GM23338 (cell line): ENCODE measurements around the gene SS18. TPM values are rescaled to one million over a fixed set of nuclear protein-coding genes. Genes with fewer than 3 reads are reported as not detected.

Experiments
- ATAC-seq: fragments of 200-7000 bp; cut with Tn5 transposase; 3 replicates; pipeline ENCODE4 v1.9.1; 2020
- DNase-seq: peaks from one replicate; pipeline ENCODE4 v3.0.0-alpha.2; 2015; ENCODE audit warnings: low spot score
- H2AFZ ChIP-seq: fragments of 200-600 bp; sonication (generic); 2 replicates; pipeline ENCODE4 v1.8.0; 2016; ENCODE audit warnings: antibody characterized with exemption, mild to moderate bottlenecking, moderate library complexity
- H3F3A ChIP-seq: fragments of 200-600 bp; sonication (generic); replicated peaks from 2 replicates; pipeline ENCODE4 v1.8.0; 2017; ENCODE audit warnings: antibody characterized with exemption, mixed run types, low read depth
- H3K27ac ChIP-seq: fragments of 200-600 bp; sonication (generic); 2 replicates; pipeline ENCODE4 v1.6.1; 2016; ENCODE audit warnings: low read depth
- H3K27me3 ChIP-seq: fragments of 200-600 bp; sonication (generic); 2 replicates; pipeline ENCODE4 v1.8.0; 2016; ENCODE audit warnings: mild to moderate bottlenecking, mixed run types, moderate library complexity; ENCODE audit not compliant: insufficient read depth
- H3K36me3 ChIP-seq: fragments of 200-600 bp; sonication (generic); 2 replicates; pipeline ENCODE4 v1.8.0; 2016; ENCODE audit warnings: mild to moderate bottlenecking; ENCODE audit not compliant: insufficient read depth
- H3K4me1 ChIP-seq: fragments of 200-600 bp; sonication (generic); 2 replicates; pipeline ENCODE4 v1.8.0; 2016; ENCODE audit warnings: mild to moderate bottlenecking, moderate library complexity; ENCODE audit not compliant: insufficient read depth
- H3K4me2 ChIP-seq: fragments of 200-600 bp; sonication (generic); 2 replicates; pipeline ENCODE4 v1.7.1; 2017; ENCODE audit warnings: mixed run types
- H3K4me3 ChIP-seq: fragments of 200-600 bp; sonication (generic); 2 replicates; pipeline ENCODE4 v1.6.1; 2016; ENCODE audit warnings: mixed run types
- H3K79me2 ChIP-seq: fragments of 200-600 bp; sonication (generic); replicated peaks from 2 replicates; pipeline ENCODE4 v1.8.0; 2017; ENCODE audit warnings: mild to moderate bottlenecking; ENCODE audit not compliant: insufficient read depth
- H3K9me2 ChIP-seq: fragments of 200-600 bp; sonication (generic); 2 replicates; pipeline ENCODE4 v1.8.0; 2017; ENCODE audit not compliant: insufficient read depth
- H4K20me1 ChIP-seq: fragments of 200-600 bp; sonication (generic); replicated peaks from 2 replicates; pipeline ENCODE4 v1.8.0; 2017; ENCODE audit warnings: mild to moderate bottlenecking; ENCODE audit not compliant: insufficient read depth
- H3K27ac Mint-ChIP-seq: 2 replicates; pipeline ENCODE4 v1.8.0; 2020; ENCODE audit warnings: inconsistent platforms, mild to moderate bottlenecking, moderate library complexity, mixed read lengths
- H3K27me3 Mint-ChIP-seq: 3 replicates; pipeline ENCODE4 v1.8.0; 2022; ENCODE audit warnings: low read depth, mild to moderate bottlenecking, moderate library complexity, mixed read lengths, inconsistent platforms; ENCODE audit not compliant: insufficient read depth, poor library complexity
- H3K36me3 Mint-ChIP-seq: 3 replicates; pipeline ENCODE4 v1.8.0; 2021; ENCODE audit warnings: low read depth, mild to moderate bottlenecking, inconsistent platforms, moderate library complexity, mixed read lengths
- H3K4me1 Mint-ChIP-seq: 3 replicates; pipeline ENCODE4 v1.8.0; 2020; ENCODE audit warnings: mild to moderate bottlenecking, inconsistent platforms, mixed read lengths
- H3K4me3 Mint-ChIP-seq: 3 replicates; pipeline ENCODE4 v1.8.0; 2021; ENCODE audit warnings: moderate library complexity, mild to moderate bottlenecking, inconsistent platforms, mixed read lengths
- H3K9me3 Mint-ChIP-seq: 3 replicates; pipeline ENCODE4 v1.8.0; 2020; ENCODE audit warnings: moderate library complexity, mild to moderate bottlenecking, inconsistent platforms, mixed read lengths
- CREB1 ChIP-seq: fragments of 250-450 bp; sonication (Bioruptor Pico); IDR thresholded peaks from 2 replicates; pipeline ENCODE4 v1.5.0; 2020; ENCODE audit warnings: low read depth, mild to moderate bottlenecking, moderate library complexity
- EZH2 ChIP-seq: fragments of 200-600 bp; sonication (generic); IDR thresholded peaks from one replicate; pipeline ENCODE4 v1.8.0; 2017; ENCODE audit warnings: antibody characterized with exemption, mild to moderate bottlenecking, low read depth; ENCODE audit not compliant: unreplicated experiment
- EZH2phosphoT487 ChIP-seq: fragments of 200-600 bp; sonication (generic); IDR thresholded peaks from one replicate; pipeline ENCODE4 v1.8.1; 2018; ENCODE audit warnings: antibody characterized with exemption; ENCODE audit not compliant: unreplicated experiment
- JUNB ChIP-seq: IDR thresholded peaks from one replicate; pipeline ENCODE4 v1.6.1; 2016; ENCODE audit warnings: antibody characterized with exemption; ENCODE audit not compliant: unreplicated experiment
- NANOG ChIP-seq: IDR thresholded peaks from 2 replicates; pipeline ENCODE4 v1.6.1; 2016; ENCODE audit warnings: antibody characterized with exemption, borderline replicate concordance
- POLR2AphosphoS5 ChIP-seq: IDR thresholded peaks from 2 replicates; pipeline ENCODE4 v1.6.1; 2016; ENCODE audit warnings: antibody characterized with exemption, low read depth
- STAT1 ChIP-seq: IDR thresholded peaks from one replicate; pipeline ENCODE4 v1.6.1; 2016; ENCODE audit warnings: antibody characterized with exemption; ENCODE audit not compliant: unreplicated experiment
- ZNF114 ChIP-seq: fragments of 250-450 bp; sonication (Bioruptor Pico); IDR thresholded peaks from 2 replicates; pipeline ENCODE4 v1.5.0; 2020; ENCODE audit warnings: mild to moderate bottlenecking, moderate library complexity
- ZNF331 ChIP-seq: fragments of 250-450 bp; sonication (Bioruptor Pico); IDR thresholded peaks from 2 replicates; pipeline ENCODE4 v1.5.0; 2020; ENCODE audit warnings: low read depth, mild to moderate bottlenecking, moderate library complexity
- polyA plus RNA-seq: library from polyadenylated mRNA; unstranded; fragments of >200 nt; fragmentation: Nextera tagmentation; extraction: Ambion mirVana; gene quantifications from 2 replicates; pipeline ENCODE4 v1.2.1, GENCODE V29; 2016
- total RNA-seq: library from RNA; depleted of rRNA; stranded (reverse); fragments of >200 nt; shearing (Covaris generic); gene quantifications from 2 replicates; pipeline ENCODE4 v1.2.3, GENCODE V29; 2014
- TF ChIP-seq, protein P1 (sequence below): fragments of 250-450 bp; sonication (Bioruptor Pico); IDR thresholded peaks from 2 replicates; pipeline ENCODE4 v1.5.0; 2020; ENCODE audit warnings: mild to moderate bottlenecking, moderate library complexity
- TF ChIP-seq, protein P2 (sequence below), 2 experiments: fragments of 200-600 bp in 1 of 2; sonication (generic) in 1 of 2; conservative IDR thresholded peaks; 2 replicates each; pipeline versions ENCODE4 v1.5.1 to v1.6.1; 2016 to 2017; ENCODE audit warnings: antibody characterized with exemption in 2 of 2, low read depth in 2 of 2, mild to moderate bottlenecking in 2 of 2, moderate library complexity in 1 of 2
- TF ChIP-seq, protein P3 (sequence below): IDR thresholded peaks from one replicate; pipeline ENCODE4 v1.6.1; 2018; ENCODE audit warnings: antibody characterized with exemption; ENCODE audit not compliant: unreplicated experiment
- TF ChIP-seq, protein P4 (sequence below): IDR thresholded peaks from 2 replicates; pipeline ENCODE4 v1.6.1; 2016; ENCODE audit warnings: antibody characterized with exemption

The SS18 gene
- total and polyA plus RNA-seq, 2 experiments from 2014 or later, result 41.3 to 148 TPM

DNA sequence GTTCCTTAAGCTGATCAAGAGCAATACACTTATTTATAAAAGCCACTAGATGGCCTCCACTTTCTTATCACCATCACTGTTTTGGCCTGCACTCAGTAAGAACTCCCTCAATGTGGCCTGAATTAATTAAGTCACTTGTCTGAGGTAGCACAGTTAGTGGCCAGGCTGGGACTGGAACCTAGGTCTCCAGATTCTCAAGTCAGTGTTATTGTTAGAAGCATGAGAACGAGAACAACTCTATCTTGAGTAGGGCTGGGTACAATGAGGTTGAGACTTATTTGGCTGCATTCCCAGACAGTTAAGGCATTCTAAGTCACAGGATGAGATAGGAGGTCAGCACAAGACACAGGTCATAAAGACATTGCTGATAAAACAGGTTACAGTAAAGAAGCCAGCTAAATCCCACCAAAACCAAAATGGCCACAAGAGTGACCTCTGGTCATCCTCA lies 115.8 kb downstream of the SS18 start:
- DNase-seq (no peak), ATAC-seq (no peak)
- H3K27me3 Mint-ChIP-seq, result no peaks in the 10 kb centered on the region
- Histone ChIP-seq H3K9me2 (peaks cover 8% of the 10 kb centered on the region), H3K4me2 (no peak overlapping the region), H3K36me3 (no peaks in the 10 kb centered on the region), H3K27ac (no peak overlapping the region), H3K4me1 (peaks cover 7% of the 10 kb centered on the region; the same call in 1 of the 2 replicates), H4K20me1 (no peaks in the 10 kb centered on the region), H2AFZ (no peak overlapping the region), H3K79me2 (no peaks in the 10 kb centered on the region), H3K4me3 (no peak overlapping the region), H3F3A (no peaks in the 10 kb centered on the region), H3K27me3 (no peaks in the 10 kb centered on the region)
- H3K27ac Mint-ChIP-seq, result no peak overlapping the region
- peaks cover 2% of the 10 kb centered on the region; the same call in 2 of the 3 replicates for H3K4me1 Mint-ChIP-seq
- TF ChIP-seq, protein P1, sequence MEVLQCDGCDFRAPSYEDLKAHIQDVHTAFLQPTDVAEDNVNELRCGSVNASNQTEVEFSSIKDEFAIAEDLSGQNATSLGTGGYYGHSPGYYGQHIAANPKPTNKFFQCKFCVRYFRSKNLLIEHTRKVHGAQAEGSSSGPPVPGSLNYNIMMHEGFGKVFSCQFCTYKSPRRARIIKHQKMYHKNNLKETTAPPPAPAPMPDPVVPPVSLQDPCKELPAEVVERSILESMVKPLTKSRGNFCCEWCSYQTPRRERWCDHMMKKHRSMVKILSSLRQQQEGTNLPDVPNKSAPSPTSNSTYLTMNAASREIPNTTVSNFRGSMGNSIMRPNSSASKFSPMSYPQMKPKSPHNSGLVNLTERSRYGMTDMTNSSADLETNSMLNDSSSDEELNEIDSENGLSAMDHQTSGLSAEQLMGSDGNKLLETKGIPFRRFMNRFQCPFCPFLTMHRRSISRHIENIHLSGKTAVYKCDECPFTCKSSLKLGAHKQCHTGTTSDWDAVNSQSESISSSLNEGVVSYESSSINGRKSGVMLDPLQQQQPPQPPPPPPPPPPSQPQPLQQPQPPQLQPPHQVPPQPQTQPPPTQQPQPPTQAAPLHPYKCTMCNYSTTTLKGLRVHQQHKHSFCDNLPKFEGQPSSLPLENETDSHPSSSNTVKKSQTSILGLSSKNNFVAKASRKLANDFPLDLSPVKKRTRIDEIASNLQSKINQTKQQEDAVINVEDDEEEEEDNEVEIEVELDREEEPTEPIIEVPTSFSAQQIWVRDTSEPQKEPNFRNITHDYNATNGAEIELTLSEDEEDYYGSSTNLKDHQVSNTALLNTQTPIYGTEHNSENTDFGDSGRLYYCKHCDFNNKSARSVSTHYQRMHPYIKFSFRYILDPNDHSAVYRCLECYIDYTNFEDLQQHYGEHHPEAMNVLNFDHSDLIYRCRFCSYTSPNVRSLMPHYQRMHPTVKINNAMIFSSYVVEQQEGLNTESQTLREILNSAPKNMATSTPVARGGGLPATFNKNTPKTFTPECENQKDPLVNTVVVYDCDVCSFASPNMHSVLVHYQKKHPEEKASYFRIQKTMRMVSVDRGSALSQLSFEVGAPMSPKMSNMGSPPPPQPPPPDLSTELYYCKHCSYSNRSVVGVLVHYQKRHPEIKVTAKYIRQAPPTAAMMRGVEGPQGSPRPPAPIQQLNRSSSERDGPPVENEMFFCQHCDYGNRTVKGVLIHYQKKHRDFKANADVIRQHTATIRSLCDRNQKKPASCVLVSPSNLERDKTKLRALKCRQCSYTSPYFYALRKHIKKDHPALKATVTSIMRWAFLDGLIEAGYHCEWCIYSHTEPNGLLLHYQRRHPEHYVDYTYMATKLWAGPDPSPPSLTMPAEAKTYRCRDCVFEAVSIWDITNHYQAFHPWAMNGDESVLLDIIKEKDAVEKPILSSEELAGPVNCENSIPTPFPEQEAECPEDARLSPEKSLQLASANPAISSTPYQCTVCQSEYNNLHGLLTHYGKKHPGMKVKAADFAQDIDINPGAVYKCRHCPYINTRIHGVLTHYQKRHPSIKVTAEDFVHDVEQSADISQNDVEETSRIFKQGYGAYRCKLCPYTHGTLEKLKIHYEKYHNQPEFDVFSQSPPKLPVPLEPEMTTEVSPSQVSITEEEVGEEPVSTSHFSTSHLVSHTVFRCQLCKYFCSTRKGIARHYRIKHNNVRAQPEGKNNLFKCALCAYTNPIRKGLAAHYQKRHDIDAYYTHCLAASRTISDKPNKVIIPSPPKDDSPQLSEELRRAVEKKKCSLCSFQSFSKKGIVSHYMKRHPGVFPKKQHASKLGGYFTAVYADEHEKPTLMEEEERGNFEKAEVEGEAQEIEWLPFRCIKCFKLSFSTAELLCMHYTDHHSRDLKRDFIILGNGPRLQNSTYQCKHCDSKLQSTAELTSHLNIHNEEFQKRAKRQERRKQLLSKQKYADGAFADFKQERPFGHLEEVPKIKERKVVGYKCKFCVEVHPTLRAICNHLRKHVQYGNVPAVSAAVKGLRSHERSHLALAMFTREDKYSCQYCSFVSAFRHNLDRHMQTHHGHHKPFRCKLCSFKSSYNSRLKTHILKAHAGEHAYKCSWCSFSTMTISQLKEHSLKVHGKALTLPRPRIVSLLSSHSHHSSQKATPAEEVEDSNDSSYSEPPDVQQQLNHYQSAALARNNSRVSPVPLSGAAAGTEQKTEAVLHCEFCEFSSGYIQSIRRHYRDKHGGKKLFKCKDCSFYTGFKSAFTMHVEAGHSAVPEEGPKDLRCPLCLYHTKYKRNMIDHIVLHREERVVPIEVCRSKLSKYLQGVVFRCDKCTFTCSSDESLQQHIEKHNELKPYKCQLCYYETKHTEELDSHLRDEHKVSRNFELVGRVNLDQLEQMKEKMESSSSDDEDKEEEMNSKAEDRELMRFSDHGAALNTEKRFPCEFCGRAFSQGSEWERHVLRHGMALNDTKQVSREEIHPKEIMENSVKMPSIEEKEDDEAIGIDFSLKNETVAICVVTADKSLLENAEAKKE (CRISPR knock-in tag), result no peak
- TF ChIP-seq JUNB (no peak), ZNF114 (CRISPR knock-in tag) (no peak), ZNF331 (CRISPR knock-in tag) (no peak), CREB1 (CRISPR knock-in tag) (no peak), NANOG (no peak), EZH2phosphoT487 (no peak), POLR2AphosphoS5 (no peak), EZH2 (no peak), STAT1 (no peak)
- TF ChIP-seq, protein P2, sequence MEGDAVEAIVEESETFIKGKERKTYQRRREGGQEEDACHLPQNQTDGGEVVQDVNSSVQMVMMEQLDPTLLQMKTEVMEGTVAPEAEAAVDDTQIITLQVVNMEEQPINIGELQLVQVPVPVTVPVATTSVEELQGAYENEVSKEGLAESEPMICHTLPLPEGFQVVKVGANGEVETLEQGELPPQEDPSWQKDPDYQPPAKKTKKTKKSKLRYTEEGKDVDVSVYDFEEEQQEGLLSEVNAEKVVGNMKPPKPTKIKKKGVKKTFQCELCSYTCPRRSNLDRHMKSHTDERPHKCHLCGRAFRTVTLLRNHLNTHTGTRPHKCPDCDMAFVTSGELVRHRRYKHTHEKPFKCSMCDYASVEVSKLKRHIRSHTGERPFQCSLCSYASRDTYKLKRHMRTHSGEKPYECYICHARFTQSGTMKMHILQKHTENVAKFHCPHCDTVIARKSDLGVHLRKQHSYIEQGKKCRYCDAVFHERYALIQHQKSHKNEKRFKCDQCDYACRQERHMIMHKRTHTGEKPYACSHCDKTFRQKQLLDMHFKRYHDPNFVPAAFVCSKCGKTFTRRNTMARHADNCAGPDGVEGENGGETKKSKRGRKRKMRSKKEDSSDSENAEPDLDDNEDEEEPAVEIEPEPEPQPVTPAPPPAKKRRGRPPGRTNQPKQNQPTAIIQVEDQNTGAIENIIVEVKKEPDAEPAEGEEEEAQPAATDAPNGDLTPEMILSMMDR (conservative IDR thresholded peaks at IDR 0.05; ENCODE audit: low read depth in 2 of 2), result no peak; a peak in 1 of 4 replicates
- TF ChIP-seq, protein P3, sequence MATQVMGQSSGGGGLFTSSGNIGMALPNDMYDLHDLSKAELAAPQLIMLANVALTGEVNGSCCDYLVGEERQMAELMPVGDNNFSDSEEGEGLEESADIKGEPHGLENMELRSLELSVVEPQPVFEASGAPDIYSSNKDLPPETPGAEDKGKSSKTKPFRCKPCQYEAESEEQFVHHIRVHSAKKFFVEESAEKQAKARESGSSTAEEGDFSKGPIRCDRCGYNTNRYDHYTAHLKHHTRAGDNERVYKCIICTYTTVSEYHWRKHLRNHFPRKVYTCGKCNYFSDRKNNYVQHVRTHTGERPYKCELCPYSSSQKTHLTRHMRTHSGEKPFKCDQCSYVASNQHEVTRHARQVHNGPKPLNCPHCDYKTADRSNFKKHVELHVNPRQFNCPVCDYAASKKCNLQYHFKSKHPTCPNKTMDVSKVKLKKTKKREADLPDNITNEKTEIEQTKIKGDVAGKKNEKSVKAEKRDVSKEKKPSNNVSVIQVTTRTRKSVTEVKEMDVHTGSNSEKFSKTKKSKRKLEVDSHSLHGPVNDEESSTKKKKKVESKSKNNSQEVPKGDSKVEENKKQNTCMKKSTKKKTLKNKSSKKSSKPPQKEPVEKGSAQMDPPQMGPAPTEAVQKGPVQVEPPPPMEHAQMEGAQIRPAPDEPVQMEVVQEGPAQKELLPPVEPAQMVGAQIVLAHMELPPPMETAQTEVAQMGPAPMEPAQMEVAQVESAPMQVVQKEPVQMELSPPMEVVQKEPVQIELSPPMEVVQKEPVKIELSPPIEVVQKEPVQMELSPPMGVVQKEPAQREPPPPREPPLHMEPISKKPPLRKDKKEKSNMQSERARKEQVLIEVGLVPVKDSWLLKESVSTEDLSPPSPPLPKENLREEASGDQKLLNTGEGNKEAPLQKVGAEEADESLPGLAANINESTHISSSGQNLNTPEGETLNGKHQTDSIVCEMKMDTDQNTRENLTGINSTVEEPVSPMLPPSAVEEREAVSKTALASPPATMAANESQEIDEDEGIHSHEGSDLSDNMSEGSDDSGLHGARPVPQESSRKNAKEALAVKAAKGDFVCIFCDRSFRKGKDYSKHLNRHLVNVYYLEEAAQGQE, result no peak
- TF ChIP-seq, protein P4, sequence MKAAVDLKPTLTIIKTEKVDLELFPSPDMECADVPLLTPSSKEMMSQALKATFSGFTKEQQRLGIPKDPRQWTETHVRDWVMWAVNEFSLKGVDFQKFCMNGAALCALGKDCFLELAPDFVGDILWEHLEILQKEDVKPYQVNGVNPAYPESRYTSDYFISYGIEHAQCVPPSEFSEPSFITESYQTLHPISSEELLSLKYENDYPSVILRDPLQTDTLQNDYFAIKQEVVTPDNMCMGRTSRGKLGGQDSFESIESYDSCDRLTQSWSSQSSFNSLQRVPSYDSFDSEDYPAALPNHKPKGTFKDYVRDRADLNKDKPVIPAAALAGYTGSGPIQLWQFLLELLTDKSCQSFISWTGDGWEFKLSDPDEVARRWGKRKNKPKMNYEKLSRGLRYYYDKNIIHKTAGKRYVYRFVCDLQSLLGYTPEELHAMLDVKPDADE, result no peak
- peaks cover 4% of the 10 kb centered on the region; the same call in 1 of the 3 replicates for H3K9me3 Mint-ChIP-seq
- 0 out of 3 replicates have a peak, but pooled peaks cover 3% of the 10 kb centered on the region for H3K36me3 Mint-ChIP-seq
- no peak overlapping the region for H3K4me3 Mint-ChIP-seq
